HG02588 (cell line): ENCODE results near the gene RFWD3.
"Not testable (repeated sequence)": the region's sequence is repeated elsewhere in the genome, so short reads cannot be mapped to it uniquely, and the experiment has no call there.

Source experiments
- ATAC-seq: cut with Tn5 transposase; IDR thresholded peaks from one replicate; pipeline ENCODE4 v1.9.1; 2021; ENCODE audit warnings: mild to moderate bottlenecking, moderate library complexity; ENCODE audit not compliant: unreplicated experiment

The RFWD3 gene

DNA sequence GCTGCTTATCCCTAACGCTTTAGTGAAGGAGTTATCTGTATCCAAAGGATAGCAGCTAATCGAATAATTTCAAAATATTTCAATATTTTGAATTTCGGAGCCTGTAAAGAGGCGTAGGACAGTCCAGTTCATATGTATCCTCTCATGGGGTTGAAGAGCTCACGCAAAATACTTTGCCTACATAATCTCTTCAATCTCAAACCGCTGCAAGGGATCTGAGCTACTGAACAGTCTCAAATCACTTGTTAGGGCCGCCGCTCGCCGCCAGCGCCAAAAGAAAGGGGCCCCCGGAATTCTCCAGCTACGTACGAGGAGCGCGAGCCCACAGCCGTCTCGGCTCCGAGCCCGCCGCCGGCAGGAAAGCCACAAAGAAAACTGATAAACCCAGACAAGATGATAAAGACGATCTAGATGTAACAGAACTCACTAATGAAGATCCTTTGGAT lies 601 bp upstream of the RFWD3 start:
- ATAC-seq, result no peak

DNA sequence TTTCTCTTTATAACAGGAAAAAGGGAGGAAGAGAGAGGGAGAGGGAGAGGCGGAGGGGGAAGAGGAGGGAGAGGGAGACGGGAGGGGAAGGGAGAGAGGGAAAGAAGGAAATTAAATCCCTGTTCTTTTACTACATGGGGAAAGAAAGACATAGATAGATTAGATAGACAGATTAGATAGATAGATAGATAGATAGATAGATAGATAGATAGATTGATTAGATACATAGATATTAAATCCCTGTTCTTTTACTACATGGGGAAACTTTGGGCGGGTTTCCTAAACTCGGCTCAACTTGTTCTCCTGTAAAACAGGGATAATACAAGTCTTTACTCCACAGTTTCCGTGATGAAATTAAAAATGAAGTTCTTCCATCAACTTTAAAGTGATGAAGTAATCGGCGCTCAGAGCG lies 661 bp downstream of the RFWD3 start:
- no peak for ATAC-seq

DNA sequence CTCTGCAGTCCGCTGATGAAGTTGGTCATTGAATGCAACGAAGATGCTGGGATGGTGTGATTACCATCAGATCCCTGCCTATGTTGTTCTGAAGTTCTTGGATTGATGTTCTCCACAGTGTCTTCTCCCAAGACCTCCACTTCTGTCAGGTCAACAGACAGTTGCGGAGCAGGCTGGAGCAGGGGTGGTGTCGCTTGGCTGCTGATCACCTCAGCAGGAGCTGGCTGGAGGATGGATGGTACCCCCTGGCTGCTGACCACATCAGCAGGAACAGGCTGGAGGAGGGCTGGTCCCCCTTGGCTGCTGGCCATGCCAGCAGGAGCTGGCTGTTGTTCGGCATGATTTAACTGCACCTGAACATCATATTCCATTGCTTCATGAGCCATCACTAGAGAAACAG lies 5.6 kb downstream of the RFWD3 start:
- ATAC-seq, result no peak

DNA sequence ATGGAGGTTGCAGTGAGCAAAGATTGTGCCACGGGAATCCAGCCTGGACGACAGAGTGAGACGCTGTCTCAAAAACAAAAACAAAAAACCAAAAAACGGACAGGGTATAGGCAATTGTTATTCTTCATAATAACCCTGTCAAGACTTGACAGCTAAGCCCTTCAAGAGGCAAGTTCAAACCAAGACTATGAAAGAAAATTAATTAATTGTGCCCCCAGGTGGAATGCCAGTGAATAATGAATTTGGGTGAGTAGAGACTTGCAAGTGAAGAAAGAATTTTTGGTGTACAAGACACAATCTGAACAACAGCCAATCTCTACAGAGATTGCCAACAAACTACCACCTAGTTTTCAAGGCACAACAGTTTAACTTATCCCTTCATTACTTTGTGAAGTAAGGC lies 6.3 kb downstream of the RFWD3 start:
- no peak for ATAC-seq

DNA sequence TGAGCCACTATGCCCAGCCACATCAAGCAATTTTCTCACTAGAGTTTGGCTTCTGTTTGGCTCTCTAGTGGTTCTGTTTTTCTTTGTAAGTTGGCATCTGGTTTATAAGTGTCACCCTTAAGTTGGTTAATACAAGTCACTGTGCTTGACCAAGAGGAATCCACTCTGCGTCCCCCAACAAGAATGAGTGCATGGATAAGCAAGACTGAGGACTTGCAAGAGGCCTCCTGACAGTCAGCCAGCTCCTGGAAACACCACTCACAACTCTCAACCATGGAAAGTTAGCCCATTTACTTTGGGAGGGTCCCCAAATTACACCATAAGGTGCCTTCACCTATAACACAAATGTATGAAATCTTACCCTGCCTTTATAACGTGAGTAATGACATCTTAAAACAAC lies 7.6 kb downstream of the RFWD3 start:
- ATAC-seq, result no peak

DNA sequence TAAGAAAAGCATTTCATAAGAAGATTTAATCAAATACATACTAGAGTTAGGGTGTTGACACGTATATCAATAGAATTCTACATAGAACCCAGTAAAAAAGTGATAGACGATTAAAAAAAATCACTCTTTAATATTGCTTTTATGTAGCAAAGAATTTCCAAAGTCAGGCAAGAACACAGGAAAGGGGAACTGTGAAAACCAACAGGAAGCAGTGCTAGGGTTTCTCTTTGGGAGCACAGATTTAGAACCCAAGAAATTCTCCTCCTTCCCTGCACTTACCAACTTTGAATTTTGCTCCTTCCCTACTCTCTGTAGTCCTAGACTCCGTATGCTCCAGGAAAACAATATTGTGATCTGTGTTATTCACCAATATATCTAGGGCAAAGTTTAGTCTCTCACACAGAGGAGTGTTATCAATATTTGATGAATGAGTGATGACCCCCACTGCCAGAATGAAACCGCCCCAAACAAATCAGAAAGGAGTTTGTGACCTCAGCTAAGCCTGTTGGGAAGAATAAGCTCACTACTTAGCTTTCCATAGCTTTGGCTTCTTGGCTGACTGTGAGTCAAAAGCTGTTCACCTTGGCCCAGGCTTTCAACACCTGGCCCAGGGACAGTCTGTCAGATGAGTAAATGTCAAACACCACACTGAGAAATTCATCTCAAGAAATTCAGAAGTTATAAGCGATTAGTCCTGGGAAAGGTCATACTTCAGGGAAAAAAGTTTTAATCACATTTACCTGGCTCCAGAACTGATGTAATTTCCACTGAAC lies 8.6 kb downstream of the RFWD3 start:
- no peak for ATAC-seq

DNA sequence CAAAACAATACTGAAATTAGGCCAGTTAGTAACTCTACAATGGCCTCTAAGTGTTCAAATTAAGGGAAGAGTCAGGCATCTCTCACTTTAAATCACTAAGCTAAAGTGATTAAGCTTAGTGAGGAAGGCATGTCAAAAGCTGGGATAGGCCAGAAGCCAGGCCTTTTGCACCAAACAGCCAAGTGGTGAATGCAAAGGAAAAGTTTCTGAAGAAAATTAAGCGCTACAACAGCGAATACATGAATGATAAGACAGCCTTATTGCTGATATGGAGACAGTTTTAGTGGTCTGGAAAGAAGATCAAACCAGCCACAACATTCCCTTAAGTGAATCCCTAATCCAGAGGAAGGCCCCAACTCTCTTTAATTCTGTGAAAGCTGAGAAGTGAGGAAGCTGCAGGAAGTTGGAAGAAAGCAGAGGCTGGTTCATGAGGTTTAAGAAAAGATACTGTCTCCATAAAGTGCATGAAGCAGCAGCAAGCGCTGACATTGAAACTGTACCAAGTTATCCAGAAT lies 12.1 kb downstream of the RFWD3 start:
- no peak for ATAC-seq

DNA sequence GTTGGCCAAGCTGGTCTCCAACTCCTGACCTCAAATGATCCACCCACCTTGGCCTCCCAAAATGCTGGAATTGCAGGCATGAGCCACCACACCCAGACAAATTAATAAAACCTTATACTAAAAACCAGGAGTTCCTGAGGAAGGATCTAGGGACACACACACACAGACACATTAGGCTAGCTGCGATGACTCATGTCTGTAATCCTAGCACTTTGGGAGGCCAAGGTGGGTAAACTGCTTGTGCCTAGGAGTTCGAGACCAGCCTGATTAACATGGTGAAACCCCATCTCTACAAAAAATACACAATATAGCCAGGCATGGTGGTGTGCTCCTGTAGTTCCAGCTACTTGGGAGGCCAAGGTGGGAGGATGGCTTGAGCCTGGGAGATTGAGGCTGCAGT lies 13.8 kb downstream of the RFWD3 start:
- ATAC-seq, result not testable (repeated sequence)

DNA sequence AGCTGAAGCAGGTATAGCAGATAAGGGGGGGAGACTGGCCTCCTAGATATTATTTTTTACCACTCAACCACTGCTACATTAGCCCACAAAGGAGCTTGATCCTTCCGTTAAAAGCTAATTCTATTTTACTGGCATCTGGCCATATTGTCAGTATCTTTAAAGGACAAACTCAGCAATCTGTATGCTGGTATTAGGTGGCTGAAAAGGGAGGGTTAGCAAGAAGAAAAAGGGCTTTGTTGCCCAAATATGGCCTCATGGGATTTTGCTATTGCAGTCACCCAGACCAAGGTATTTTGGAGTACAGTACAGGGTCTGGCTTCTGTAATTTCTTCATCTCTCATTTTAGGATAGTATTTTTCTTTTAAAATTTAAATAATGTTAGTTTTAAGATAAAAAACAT lies 14.4 kb downstream of the RFWD3 start:
- ATAC-seq, result no peak

DNA sequence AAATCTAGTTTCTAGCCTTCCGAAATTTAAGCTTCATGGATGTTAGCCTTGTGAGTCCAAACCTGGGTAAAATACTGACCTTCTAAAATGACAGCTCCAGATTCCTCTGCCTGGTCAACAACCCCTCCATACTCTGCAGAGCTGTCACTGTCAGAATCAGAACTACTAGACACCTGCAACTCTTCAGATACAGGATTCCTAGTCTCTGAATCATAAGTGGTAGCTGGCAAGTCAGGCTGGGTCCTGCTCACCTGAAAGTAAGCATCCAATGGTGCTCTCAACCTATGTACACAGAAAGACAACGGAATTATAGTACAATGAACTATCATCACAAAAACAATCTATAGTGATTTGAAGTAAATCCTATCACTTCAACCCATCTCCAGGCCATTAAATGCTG lies 14.8 kb downstream of the RFWD3 start:
- no peak for ATAC-seq

DNA sequence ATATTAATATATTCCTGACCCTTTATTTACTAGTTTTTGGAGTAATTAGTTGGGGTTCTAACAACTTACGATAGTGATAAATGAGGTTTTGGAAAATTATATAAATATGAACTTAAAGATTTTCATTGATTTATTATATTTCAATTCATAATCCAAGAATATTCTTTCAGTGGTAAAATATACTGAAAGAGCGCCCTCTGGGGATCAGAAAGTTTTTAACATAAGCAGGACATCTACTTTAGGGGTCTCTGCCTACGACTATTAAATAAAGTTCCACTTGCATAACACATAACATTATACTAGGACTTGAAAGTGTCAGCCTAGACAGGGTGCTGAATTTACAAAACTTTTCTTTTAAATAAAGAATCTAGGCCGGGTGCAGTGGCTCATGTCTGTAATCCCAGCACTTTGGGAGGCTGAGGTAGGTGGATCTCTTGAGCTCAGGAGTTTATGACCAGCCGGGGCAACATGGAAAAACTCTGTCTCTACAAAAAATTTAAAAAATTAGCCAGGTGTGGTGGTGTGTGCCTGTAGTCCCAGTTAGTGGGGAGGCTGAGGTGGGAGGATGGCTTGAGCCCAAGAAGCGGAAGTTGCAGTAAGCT lies 15.6 kb downstream of the RFWD3 start:
- no peak for ATAC-seq

DNA sequence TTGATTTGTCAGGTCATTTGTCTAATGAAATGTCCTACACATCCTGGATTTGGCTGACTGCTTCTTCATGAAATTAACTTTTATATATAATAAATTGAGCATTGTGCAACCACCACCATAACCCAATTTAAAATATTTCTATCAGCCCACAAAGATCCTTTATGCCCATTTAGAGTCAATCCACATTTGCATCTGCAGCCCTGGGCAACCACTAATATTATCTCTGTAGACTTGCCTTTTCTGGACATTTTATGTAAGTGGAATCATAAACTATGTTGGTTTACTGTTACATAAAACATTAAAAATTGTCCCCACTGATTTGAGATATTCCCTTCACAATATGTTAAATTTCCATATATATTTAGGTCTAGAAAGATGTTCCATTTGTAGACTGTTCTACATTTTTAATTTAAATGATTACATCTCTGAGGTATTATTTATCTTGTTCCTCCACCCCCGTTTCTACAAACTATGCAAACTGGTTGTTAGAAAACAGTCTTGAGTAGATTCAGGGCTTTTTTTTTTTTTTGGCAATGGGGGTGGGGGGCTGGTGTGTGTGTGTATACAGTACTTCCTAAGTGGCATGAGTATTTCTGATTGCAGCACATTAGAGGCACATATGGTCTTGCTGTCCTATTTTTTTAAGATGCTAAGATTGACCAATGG lies 16.7 kb downstream of the RFWD3 start:
- ATAC-seq, result no peak

DNA sequence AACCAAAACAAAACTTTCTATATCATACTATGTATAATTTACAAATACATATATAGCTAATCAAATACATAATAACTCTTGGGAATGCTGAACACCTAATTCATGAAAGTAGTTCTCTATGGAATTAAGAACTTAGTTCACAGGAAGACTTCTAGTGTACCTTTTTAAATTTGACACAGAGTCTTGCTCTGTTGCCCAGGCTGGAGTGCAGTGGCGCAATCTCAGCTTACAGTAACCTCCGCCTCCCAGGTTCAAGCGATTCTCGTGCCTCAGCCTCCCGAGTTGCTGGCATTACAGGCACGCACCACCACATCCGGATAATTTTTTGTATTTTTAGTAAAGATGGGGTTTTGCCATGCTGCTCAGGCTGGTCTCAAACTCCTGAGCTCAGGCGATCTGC lies 24.7 kb downstream of the RFWD3 start:
- no peak for ATAC-seq

DNA sequence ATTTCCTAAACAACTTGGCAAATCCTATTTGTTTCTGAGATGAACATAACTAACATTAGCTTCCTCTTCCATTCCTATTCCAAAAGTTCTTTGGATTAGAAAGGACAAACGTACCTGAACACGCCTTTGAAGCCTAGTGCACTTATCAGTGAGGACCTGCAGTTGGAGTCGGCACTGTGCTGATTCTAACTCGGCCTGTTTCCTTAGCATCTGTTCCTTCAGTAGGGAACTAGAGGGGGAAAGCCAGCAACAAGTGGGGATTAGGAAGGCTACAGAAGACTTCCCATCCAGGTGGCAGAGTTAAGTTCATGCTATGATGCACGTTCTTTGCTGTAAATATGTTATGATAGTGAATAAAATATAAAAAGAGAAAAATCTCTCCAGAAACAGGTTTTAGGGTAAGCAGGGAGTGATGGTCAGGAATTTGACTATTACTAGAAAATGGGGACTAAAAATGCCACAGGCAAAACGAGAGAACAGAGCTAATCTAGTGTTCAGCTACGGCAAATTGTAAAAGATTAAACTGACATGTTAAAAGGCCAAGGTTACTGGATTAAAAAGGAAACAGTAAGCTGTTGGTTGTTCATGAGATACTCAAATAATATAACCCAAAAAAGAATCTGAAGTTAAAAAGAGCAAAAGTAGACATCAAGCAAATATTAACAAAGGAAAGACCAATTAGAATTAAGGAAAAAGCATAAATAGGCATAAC lies 28.8 kb downstream of the RFWD3 start:
- ATAC-seq, result no peak

DNA sequence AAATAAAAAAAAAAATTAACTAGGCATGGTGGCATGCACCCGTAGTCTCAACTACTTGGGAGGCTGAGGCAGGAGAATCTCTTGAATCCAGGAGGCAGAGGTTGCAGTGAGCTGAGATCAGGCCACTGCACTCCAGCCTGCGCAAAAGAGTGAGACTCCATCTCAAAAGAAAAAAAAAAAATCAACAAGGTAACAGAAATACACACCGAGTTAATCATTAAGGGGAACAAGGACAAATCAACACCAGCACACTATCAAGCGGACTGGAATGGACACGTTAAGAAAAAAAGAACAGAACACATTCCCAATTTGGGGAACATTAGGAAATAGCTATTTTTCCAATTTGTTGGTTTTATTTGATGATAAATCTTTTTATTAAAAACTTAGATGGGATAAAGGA lies 31.4 kb downstream of the RFWD3 start:
- no peak for ATAC-seq

DNA sequence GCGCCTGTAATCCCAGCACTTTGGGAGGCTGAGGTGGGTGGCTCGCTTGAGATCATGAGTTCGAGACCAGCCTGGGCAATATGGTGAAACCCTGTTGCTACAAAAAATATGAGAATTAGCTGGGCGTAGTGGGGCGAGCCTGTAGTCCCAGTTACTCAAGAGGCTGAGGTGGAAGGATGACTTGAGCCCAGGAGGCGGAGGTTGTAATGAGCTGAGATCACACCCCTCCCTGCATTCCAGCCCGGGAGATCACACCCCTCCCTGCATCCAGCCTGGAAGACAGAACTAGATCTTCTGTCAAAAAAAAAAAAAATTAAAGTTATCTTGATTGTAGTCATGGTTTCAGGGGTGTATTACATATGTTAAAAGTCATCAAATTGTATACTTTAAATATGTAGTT lies 33.0 kb downstream of the RFWD3 start:
- ATAC-seq, result no peak

DNA sequence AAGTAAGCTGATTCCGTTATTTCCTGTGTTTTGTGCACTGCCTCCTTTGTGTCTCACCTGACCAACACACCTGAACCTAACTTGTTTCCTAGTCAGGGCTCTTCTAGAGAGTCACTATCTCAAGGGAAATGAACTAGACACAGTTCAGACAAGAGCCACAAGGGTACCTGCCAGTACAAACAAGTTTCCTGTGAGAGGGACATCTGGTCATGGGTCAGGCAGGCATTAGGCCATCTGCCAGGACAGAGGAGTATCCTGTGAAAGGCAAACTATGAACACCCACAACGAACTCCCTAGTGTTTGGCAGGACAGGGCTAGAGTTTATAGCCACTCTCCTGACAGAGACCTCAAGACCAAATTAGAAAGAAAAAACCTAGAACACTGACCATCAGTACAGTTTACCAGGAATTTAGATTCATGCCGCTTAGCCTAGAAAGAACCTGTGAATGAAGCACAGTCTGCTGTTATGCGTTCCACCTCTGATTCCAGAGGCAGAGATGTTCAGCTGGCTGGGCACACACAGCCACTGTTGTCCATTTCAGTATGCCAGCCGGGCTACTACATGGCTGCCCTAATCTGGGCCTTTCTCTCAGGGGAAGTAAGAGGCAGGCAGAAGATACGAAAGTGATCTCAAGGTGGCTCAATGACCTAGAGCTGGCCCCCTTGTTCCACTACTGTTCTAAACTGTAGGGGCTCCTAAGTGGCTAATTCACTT lies 39.0 kb downstream of the RFWD3 start:
- no peak for ATAC-seq

DNA sequence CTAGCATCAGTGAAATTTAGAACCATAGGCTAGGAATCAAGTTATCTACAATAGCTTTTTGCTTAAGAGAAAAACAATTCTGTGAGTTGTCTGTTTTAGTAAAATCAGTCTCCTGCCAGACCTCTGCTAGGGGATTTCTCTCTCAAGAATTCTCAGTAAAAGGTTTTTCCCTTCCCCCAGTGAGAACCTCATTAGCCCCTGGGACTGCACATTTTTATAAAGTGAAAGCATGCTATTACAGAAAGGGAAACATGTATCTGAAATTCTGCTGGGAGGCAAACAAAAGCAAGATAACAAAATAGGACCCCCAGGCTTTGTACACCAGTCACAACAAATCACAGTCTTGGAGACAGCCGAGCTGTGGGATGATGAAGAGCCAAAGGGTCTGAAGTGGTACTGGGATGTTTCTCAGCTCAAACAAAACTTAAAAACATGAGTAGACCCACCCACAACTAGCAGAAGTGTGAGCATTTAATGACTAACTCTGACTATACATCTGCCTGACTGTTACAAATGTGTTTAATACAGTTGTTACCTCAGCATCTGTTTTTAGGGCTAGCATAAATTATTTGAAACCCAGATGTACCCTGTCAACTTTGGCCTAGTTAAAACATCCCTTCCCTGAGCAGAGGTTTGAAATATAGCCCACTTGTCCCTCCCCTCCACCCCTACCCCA lies 39.8 kb downstream of the RFWD3 start:
- peak; percentile 61 for ATAC-seq

DNA sequence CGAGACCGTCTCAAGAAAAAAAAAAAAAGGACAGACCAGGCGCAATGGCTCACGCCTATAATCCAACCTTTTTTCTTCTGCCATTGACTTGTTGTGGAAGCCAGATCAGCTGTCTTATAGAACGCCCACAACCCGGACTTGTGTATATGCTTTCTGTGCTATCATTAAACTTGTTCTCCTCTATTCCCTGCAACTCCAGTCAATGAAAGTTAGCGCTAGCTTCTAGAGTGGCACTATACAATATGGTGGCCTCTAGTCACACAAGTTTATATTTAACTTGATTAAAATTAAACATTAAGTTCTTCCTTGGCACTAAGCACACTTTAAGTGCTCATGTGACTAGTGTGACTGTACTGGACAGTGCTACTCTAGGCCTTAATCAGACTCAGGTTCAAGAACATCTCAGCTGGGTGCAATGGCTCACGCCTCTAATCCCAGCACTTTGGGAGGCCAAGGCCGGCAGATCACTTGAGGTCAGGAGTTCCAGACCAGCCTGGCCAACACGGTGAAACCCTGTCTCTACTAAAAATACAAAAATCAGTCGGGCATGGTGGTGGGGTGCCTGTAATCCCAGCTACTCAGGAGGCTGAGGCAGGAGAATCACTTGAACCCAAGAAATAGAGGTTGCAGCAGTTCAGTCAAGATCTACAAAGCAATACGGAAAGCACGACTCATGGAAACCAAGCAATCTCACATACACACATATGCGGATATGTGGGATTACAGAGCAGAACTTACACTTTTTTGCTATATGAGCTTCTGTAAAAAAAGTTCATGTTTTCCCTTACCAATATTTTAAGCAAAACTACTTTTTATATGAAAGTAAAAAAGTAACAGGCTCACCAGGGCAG lies 41.0 kb downstream of the RFWD3 start:
- ATAC-seq, result no peak
